ENCODE results near the gene GPR143.
"Not testable (repeated sequence)": the region's sequence is repeated elsewhere in the genome, so short reads cannot be mapped to it uniquely, and the experiment has no call there.

Gene GPR143

DNA sequence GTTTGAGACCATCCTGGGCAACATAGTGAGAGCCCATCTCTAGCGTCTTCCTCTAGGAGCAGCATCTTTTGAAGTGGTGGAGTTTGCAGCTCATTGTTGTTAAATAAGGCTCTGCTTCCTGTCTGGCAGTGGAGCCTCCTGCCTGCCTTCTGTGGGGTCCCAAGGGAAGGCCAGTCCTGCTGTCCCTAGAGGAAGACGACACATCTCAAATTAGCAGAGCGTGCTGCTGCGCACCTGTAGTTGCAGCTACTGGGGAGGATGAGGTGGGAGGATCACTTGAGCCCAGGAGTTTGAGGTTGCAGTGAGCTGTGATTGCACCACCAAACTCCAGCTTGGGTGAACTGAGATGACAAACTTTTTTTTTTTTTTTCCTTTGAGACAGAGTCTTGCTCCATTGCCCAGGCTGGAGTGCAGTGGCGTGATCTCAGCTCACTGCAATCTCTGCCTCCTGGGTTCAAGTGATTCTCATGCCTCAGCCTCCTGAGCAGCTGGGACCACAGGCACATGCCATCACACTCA, 2.7 kb upstream of the GPR143 start:
- DNase-seq (ENCODE audit: low read depth): not testable (repeated sequence)

DNA sequence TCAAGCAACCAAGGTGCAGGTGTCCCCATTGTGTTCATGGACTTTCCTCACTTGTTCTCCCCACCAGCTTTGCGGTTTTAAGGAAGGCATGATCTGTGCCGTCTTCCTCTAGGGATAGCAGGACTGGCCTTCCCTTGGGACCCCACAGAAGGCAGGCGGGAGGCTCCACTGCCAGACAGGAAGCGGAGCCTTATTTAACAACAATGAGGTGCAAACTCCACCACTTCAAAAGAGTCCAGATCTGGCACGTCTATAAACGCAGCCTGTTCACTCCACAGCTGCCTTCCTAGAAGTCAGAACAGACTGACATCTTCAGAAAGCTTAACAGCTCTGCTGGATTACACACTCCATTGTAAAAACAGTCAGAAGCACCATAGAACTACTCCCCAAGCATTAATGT, 1.7 kb upstream of the GPR143 start:
- no peak for DNase-seq (ENCODE audit: low read depth)

DNA sequence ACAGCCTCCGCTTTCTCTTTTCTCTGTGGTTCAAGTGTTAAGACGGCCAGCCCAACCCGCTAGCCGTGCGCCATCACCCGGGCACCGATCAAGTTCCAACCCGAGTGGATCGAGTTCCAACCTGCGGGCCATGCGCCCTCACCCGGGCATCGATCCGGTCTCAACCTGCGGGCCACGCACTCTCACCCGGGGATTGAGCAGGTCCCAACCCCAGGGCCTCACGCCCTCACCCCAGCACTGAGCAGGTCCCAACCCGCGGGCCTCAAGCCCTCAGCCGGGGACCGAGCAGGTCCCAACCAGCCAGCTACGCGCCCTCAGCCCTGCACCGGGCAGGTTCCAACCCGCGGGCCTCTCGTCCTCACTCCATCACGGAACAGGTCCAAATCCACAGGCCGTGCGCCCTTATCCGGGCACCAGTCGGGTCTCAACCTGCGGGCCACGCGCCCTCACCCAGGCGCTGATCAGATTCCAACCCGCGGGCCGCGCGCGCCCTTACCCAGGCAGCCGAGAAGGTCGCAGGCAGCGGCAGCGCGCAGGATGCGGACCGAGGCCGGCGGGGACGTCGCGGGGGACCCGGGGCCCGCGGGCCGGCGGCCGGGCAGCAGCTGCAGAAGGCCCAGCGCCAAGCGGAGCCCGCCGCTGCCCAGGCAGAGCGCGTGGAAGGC, 443 bp downstream of the GPR143 start:
- DNase-seq (ENCODE audit: low read depth): no peak

DNA sequence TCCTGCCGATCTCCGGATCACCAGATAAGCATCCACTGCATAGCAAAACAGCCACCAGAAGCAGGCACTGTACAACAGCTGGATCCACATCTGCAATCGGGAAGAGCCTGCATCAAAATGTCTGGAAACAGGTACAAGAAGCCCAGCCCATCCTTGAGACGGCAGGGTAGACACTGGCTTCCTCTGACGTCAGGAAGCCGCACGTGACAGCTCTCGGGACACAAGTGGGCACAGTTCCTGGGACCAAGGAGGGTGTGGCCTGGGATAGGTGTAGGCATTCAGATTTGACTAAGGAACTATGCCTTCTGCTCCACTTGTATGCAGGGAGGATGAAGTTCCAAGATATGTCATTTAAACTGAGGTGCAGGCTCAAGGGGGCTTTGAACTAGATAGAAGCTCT, 6.3 kb downstream of the GPR143 start:
- DNase-seq (ENCODE audit: low read depth): no peak

DNA sequence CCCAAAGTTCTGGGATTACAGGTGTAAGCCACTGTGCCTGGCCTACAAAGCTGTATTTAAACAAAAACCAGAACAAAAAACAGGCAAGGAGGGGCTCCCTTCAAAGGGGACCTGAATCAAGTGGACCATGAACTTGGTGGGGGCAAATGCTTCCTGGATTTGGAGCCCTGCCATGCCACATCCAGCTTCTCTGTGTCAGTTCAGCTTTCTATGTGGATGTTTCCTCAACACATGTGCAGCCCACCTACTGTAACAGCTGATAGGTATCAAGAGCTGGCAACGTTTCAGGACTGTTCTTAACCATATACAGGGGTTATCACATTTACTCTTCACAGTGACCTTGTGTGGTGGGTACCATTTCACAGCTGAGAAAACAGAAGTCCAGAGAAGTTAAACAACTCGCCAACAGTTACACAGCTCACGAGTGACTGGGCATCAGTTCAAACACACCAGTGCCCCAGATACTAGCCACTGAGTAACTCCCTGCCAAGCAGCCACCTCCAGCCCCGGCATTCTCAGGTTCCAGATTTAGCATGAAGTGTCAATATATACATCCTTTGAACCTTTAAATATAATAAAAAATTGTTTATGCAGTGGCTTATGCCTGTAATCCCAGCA, 7.5 kb downstream of the GPR143 start:
- no peak for DNase-seq (ENCODE audit: low read depth)

DNA sequence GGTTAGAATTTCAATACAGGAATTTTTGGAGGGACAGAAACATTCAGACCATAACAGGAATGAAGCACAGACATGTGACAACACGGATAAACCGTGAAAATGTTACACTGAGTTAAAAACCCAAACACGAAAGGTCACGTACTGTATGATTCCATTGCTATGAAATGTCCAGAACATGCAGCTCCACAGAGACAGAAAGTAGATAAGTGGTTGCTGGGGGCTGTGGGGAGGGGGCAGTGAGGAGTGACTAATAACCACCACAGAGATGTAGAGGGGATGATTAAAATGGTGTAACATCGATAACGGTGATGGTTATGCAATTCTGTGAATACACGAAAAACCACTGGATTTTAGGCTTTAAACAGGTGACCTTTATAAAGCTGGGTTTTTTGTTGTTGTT, 8.3 kb downstream of the GPR143 start:
- no peak for DNase-seq (ENCODE audit: low read depth)

DNA sequence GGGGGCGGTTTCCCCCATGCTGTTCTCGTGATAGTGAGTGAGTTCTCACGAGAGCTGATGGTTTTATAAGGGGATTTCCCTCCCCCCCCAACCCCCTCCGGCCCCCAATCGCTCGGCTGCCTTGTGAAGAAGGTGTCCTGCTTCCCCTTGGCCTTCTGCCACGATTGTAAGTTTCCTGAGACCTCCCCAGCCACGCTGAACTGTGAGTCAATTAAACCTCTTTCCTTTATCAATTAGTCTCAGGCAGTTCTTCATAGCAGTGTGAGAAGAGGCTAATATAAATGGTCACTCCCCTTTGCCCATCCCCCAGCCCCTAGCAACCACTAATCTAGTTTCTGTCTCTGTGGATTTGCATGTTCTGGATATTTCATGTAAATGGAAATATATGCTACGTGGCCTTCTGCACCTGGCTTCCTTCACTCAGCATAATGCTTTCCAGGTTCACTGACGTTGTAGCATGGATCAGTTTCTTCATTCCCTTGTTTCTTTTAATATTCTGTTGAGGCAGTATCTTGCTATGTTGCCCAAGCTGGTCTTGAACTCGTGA, 16.4 kb downstream of the GPR143 start:
- no peak for DNase-seq (ENCODE audit: low read depth)

DNA sequence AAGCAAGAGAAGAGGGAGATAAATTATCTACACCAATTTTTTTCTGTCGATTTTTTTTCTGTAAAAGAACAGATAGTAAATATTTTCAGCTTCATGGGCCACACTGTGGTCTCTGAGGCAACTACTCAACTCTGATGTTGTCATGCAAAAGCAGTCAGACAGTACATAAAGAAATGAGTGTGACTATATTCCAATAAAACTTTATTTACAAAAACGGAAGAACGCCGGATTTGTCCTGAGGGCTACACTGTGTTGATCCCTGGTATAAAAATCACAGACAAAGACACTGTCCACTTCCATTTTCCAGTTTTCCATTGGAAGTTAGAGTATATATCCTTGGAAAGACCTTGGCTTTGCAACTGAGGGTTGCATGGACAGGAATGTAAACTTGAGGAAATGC, 18.0 kb downstream of the GPR143 start:
- no peak for DNase-seq (ENCODE audit: low read depth)

DNA sequence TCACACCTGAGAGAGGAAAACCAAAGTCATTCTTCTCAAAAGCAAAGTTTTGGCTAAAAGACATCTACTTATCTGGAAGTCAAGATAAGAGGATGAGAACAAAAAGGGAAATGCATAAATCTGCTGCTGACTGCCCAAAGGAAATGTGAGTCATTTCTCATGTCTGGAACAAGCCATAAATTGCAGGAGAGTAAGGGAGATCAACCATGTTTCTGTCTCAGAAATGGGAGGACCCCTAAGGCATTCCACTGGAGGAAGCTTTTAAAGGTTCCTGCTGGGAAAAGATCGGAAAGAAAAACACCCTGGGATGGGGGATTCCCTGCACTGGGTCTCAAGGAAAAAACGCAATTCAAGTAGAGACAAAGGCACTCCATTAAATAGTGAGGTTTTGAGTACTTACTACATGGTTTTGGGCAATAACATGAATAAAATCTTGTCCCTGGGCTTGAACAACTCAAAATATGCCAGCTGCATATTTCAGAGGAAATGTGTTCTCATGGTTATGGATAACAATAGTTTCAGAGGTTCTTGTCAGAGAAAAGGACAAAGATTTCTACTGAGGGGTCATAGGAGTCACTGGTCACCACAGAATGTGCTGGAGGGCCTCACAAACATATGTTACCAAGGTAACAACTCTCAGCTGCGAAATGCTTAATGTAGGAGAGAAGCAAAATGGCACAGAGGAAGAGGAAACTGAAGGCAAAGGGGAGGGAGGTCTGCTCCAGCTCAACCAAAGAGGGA, 19.3 kb downstream of the GPR143 start:
- DNase-seq (ENCODE audit: low read depth): no peak

DNA sequence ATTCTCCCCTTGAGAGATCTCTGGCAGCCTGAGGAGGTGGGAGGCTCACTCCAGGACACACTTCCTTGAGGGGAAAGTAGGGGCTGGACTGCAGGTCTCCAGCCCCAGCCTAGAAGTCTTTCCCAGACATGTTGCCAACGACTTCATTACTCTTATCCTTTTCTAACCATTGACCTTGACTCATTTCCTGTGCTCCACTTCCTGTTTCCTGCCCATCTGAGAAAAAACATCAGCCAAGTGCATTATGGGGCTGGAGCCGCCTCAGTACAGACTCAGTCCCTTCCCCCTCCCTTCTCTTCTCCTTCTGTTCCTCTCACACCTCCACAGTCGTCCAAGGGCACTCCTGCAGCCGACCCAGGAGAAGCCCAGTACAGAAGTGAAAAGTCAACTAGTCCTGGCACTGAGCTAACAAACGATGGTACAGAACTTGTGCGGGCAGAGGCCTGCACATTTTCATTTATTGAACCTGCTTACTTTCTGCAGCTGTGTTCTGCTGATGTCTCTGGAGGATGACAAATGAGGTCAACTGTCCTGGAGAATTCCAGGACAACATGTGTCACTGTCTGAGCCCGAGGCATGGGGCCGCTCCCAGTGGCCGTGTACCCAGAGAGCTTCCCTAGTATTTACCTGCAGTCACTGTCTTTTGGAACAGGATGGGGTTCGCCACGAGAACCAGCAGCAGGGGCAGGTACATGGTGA, 20.1 kb downstream of the GPR143 start:
- DNase-seq (ENCODE audit: low read depth): no peak

DNA sequence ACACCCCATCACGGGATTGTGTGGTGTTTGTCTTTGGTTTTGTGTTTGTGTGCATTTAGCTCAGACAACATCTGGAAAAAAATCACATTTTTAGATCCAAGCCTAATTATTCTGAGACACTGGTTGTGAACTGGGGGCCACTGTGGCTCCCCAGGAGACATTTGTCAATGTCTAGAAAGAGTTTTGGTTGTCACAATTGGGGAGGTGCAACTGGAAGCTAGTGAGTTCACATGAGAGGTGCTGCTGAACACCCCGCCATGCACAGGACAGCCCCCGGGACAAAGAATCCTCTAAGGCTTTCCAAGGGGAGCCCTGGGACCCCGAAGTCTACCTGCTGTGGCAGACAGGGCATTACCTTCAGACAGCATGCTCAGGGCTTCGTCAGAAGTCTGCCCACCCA, 26.5 kb downstream of the GPR143 start:
- no peak for DNase-seq (ENCODE audit: low read depth)

DNA sequence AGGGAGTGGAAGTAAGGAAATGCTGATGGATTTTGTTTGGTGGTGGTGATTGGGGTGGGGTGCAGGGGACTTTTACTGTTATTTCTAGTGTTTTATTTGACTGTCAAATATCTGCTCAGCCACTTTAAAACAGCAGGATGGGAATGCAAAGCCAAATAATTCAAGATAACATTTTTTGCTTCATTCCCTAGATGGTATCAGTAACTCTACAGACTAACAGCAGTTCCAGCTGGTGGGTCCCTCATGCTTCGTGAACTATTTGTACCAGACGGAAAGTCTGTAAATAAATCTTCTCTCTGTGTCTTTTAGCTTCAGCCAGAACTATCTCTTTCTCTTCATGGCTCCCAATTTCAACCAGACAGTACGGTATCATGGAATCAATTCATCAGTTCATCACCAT, 27.5 kb downstream of the GPR143 start:
- DNase-seq (ENCODE audit: low read depth): no peak

DNA sequence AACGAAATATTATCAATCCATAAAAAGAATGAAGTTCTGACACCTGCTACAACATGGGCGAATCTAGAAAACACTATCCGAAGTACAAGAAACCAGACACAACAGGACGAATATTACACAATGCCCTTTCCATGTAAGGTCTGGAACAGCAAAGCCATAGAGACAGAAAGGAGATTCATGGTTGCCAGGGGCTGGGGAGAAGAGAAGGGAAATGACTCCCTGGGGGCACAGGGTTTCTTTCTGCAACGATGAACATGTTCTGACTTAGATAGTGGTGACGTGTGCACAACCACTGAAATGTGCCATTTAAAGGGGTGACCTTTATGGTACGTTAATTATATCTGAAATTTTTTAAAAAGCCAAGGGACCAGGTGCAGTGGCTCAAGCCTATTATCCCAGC, 28.3 kb downstream of the GPR143 start:
- DNase-seq (ENCODE audit: low read depth): no peak

DNA sequence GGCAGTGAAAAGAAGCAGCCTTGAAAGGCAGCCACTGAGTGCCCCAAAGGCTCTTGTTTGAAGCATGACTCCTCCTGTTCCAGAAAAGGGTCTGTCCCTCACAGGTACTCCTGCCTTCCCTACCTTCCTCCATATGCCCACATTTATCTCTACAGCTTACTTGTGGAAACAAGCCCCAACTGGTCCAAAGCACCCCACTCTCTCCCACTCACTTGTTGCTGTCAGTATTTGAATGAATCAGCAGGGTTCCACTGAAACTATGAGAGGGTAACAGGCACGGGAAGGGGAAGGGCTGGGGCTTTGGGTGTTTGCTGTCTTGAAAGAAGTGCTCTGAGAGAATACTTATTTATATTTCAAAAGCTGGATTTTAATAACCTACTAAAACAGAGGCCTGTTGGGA, 34.9 kb downstream of the GPR143 start:
- no peak for DNase-seq (ENCODE audit: low read depth)

DNA sequence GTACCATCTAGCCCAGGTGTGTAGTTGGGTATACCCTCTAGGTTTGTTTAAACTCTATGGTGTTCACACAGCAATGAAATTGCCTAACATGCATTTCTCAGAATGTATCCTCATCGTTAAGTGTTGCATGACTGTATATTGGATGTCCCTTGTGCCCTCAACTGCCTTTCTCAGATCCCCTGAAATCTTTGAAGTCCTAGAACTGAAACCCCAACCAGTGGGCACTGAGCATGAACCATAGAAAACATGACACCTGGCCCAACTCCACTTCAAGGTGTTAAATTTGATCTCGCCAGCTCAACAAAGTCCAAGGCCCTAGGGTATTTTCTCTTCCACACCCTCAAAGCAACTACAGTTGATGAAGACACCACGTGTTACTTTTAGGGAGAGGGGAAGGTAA, 35.6 kb downstream of the GPR143 start:
- DNase-seq (ENCODE audit: low read depth): no peak

DNA sequence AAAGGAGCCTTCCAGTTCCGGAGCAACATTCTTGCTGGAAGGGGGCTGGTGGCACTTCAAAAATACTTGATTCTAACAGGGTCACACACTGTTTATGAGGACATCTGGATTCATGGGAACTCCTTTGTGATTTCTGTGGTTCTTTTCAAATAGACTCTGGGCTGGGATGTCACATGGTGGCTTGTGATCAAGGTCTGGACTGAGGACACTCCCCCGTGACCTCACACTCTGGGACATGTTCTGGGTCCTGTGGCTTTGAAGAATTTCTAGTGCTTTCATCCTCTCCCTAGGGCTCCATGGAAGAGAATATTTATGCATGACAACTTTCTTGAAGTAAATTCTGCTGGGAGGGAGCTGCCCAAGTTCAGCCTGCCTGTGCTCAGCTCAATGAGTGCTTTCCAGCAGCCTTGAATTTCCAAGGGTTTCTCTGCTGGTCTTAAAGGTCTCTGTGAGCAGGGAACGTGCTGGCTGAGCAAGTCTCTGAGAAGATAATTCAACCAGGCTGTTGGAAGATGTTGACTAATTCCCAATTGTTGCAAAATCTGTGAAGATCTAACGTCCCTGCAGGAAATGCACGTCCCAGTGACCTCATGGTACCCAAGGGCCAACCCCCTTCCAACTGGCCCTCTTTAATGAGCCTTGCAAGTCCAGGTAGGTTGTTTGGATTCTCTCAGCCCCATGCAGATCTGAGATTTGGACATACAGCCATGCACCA, 36.3 kb downstream of the GPR143 start:
- no peak for DNase-seq (ENCODE audit: low read depth)

DNA sequence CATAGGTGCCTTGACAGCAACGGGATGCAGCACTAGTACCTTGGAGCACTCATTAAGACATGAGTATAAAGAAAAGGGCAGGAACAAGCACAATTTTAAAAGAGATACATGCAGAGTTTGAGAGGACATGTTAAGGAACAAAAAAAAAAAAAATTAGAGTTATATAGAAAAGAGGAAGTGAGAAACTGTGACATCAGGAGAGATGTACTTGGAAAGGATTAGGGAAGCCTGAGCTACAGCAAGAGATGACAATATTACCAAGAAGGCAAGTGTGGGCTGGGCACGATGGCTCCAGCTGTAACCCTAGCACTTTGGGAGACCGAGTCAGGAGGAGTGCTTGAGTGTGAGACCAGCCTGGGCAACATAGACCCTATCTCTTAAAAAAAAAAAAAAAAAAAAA, 37.4 kb downstream of the GPR143 start:
- no peak for DNase-seq (ENCODE audit: low read depth)

DNA sequence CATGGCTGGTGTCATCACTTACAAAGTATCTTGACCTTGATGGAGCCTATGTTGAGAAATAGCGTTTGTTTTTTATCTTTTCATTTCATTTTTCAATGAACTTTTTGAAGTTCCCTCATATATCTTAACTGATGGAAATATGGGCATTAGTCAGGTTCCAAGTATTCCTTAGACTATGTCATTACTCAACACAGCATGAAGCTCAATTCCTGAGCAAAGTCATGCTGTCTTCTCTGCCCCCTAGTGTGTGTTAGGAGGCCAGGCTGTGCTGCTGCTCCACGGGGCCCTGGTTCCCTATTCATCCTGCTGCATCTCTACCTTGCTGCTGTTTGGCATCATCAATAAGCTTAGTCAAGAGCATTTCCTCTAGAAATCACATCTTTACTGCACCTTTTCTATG, 40.9 kb downstream of the GPR143 start:
- no peak for DNase-seq (ENCODE audit: low read depth)

DNA sequence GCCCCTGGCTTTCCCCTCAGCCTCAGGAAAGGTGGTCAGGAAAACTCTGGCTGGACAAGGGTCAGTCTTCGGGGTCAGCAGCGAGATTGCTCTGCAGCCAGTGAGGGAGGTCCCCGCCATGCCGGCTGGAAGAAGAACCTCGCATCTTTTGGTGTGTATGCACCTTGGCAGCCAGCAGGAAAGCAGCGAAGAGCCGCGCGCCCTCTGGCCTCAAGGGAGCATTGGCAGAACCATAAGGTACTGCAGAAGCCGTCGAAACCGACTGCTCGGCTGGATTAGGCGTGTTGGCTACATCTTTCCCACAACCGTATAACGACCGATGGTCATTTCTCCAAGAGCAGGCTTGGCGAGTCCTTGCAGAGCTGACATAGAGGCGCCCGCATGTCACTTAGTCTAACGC, 48.3 kb downstream of the GPR143 start:
- no peak for DNase-seq (ENCODE audit: low read depth)

DNA sequence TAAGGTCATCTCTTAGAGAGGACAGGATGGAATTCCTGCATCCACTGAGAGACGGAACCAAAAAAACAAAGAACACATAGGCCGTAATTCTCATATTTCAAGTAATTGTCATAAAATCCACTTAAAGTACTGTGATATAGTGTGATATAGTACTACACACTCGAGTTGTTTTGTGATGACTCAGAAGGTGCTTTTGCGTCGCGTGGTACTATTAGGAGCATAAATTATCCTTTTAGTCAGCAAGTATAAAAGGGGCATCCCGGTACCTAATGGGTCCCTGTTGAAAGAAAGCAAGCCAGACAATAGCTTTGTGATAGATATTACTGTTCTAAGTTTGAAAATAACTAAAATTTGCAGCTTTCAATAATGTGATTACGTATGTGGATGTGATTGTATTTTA, 55.3 kb downstream of the GPR143 start:
- no peak for DNase-seq (ENCODE audit: low read depth)

DNA sequence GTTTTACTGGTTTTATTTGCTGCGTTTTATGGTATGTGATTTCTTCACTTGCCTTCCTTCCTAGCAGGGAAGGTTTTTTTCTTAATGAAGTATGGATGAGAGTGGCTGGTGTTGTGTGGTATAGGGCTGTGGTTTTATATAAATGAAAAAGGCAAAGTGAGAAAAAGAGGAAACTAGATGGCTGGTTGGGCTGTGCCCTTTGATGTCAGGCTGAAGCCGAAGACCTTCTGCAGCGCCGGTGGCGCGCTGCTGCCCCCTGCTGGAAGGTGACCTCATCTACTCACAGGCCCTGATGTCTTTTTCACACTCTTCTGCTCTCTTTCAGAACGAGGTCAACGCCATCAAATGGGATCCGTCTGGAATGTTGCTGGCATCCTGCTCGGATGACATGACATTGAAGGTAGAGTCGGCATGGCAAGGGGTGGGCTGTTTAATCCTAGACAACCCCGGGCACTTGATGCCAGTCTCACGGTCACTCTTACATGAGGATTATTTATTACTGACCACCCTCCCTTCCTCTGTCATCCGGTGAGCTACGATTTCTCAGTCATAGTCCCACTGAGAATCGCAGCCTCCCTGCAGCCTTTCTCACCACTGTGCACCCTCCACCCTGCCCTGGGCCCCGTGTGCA, 56.6 kb downstream of the GPR143 start:
- DNase-seq (ENCODE audit: low read depth): peak; percentile 54

Measured in T-helper 22 cell (primary cell).